GM23338 (cell line): ENCODE data around the gene CAMLG. TPM values are rescaled to one million over a fixed set of nuclear protein-coding genes. Genes with fewer than 3 reads are reported as not detected.

Experiments
- ATAC-seq: fragments of 200-7000 bp; cut with Tn5 transposase; 3 replicates; pipeline ENCODE4 v1.9.1; 2020
- DNase-seq: peaks from one replicate; pipeline ENCODE4 v3.0.0-alpha.2; 2015; ENCODE audit warnings: low spot score
- H2AFZ ChIP-seq: fragments of 200-600 bp; sonication (generic); 2 replicates; pipeline ENCODE4 v1.8.0; 2016; ENCODE audit warnings: antibody characterized with exemption, mild to moderate bottlenecking, moderate library complexity
- H3F3A ChIP-seq: fragments of 200-600 bp; sonication (generic); replicated peaks from 2 replicates; pipeline ENCODE4 v1.8.0; 2017; ENCODE audit warnings: antibody characterized with exemption, mixed run types, low read depth
- H3K27ac ChIP-seq: fragments of 200-600 bp; sonication (generic); 2 replicates; pipeline ENCODE4 v1.6.1; 2016; ENCODE audit warnings: low read depth
- H3K27me3 ChIP-seq: fragments of 200-600 bp; sonication (generic); 2 replicates; pipeline ENCODE4 v1.8.0; 2016; ENCODE audit warnings: mild to moderate bottlenecking, mixed run types, moderate library complexity; ENCODE audit not compliant: insufficient read depth
- H3K36me3 ChIP-seq: fragments of 200-600 bp; sonication (generic); 2 replicates; pipeline ENCODE4 v1.8.0; 2016; ENCODE audit warnings: mild to moderate bottlenecking; ENCODE audit not compliant: insufficient read depth
- H3K4me1 ChIP-seq: fragments of 200-600 bp; sonication (generic); 2 replicates; pipeline ENCODE4 v1.8.0; 2016; ENCODE audit warnings: mild to moderate bottlenecking, moderate library complexity; ENCODE audit not compliant: insufficient read depth
- H3K4me2 ChIP-seq: fragments of 200-600 bp; sonication (generic); 2 replicates; pipeline ENCODE4 v1.7.1; 2017; ENCODE audit warnings: mixed run types
- H3K4me3 ChIP-seq: fragments of 200-600 bp; sonication (generic); 2 replicates; pipeline ENCODE4 v1.6.1; 2016; ENCODE audit warnings: mixed run types
- H3K79me2 ChIP-seq: fragments of 200-600 bp; sonication (generic); replicated peaks from 2 replicates; pipeline ENCODE4 v1.8.0; 2017; ENCODE audit warnings: mild to moderate bottlenecking; ENCODE audit not compliant: insufficient read depth
- H3K9me2 ChIP-seq: fragments of 200-600 bp; sonication (generic); 2 replicates; pipeline ENCODE4 v1.8.0; 2017; ENCODE audit not compliant: insufficient read depth
- H4K20me1 ChIP-seq: fragments of 200-600 bp; sonication (generic); replicated peaks from 2 replicates; pipeline ENCODE4 v1.8.0; 2017; ENCODE audit warnings: mild to moderate bottlenecking; ENCODE audit not compliant: insufficient read depth
- H3K27ac Mint-ChIP-seq: 2 replicates; pipeline ENCODE4 v1.8.0; 2020; ENCODE audit warnings: inconsistent platforms, mild to moderate bottlenecking, moderate library complexity, mixed read lengths
- H3K27me3 Mint-ChIP-seq: 3 replicates; pipeline ENCODE4 v1.8.0; 2022; ENCODE audit warnings: low read depth, mild to moderate bottlenecking, moderate library complexity, mixed read lengths, inconsistent platforms; ENCODE audit not compliant: insufficient read depth, poor library complexity
- H3K36me3 Mint-ChIP-seq: 3 replicates; pipeline ENCODE4 v1.8.0; 2021; ENCODE audit warnings: low read depth, mild to moderate bottlenecking, inconsistent platforms, moderate library complexity, mixed read lengths
- H3K4me1 Mint-ChIP-seq: 3 replicates; pipeline ENCODE4 v1.8.0; 2020; ENCODE audit warnings: mild to moderate bottlenecking, inconsistent platforms, mixed read lengths
- H3K4me3 Mint-ChIP-seq: 3 replicates; pipeline ENCODE4 v1.8.0; 2021; ENCODE audit warnings: moderate library complexity, mild to moderate bottlenecking, inconsistent platforms, mixed read lengths
- H3K9me3 Mint-ChIP-seq: 3 replicates; pipeline ENCODE4 v1.8.0; 2020; ENCODE audit warnings: moderate library complexity, mild to moderate bottlenecking, inconsistent platforms, mixed read lengths
- CREB1 ChIP-seq: fragments of 250-450 bp; sonication (Bioruptor Pico); IDR thresholded peaks from 2 replicates; pipeline ENCODE4 v1.5.0; 2020; ENCODE audit warnings: low read depth, mild to moderate bottlenecking, moderate library complexity
- CTCF ChIP-seq, 2 experiments: fragments of 200-600 bp in 1 of 2; sonication (generic) in 1 of 2; conservative IDR thresholded peaks; 2 replicates each; pipeline versions ENCODE4 v1.5.1 to v1.6.1; 2016 to 2017; ENCODE audit warnings: antibody characterized with exemption in 2 of 2, low read depth in 2 of 2, mild to moderate bottlenecking in 2 of 2, moderate library complexity in 1 of 2
- ETS1 ChIP-seq: IDR thresholded peaks from 2 replicates; pipeline ENCODE4 v1.6.1; 2016; ENCODE audit warnings: antibody characterized with exemption
- EZH2 ChIP-seq: fragments of 200-600 bp; sonication (generic); IDR thresholded peaks from one replicate; pipeline ENCODE4 v1.8.0; 2017; ENCODE audit warnings: antibody characterized with exemption, mild to moderate bottlenecking, low read depth; ENCODE audit not compliant: unreplicated experiment
- EZH2phosphoT487 ChIP-seq: fragments of 200-600 bp; sonication (generic); IDR thresholded peaks from one replicate; pipeline ENCODE4 v1.8.1; 2018; ENCODE audit warnings: antibody characterized with exemption; ENCODE audit not compliant: unreplicated experiment
- JUNB ChIP-seq: IDR thresholded peaks from one replicate; pipeline ENCODE4 v1.6.1; 2016; ENCODE audit warnings: antibody characterized with exemption; ENCODE audit not compliant: unreplicated experiment
- NANOG ChIP-seq: IDR thresholded peaks from 2 replicates; pipeline ENCODE4 v1.6.1; 2016; ENCODE audit warnings: antibody characterized with exemption, borderline replicate concordance
- POLR2AphosphoS5 ChIP-seq: IDR thresholded peaks from 2 replicates; pipeline ENCODE4 v1.6.1; 2016; ENCODE audit warnings: antibody characterized with exemption, low read depth
- REST ChIP-seq: IDR thresholded peaks from one replicate; pipeline ENCODE4 v1.6.1; 2018; ENCODE audit warnings: antibody characterized with exemption; ENCODE audit not compliant: unreplicated experiment
- STAT1 ChIP-seq: IDR thresholded peaks from one replicate; pipeline ENCODE4 v1.6.1; 2016; ENCODE audit warnings: antibody characterized with exemption; ENCODE audit not compliant: unreplicated experiment
- ZNF114 ChIP-seq: fragments of 250-450 bp; sonication (Bioruptor Pico); IDR thresholded peaks from 2 replicates; pipeline ENCODE4 v1.5.0; 2020; ENCODE audit warnings: mild to moderate bottlenecking, moderate library complexity
- ZNF331 ChIP-seq: fragments of 250-450 bp; sonication (Bioruptor Pico); IDR thresholded peaks from 2 replicates; pipeline ENCODE4 v1.5.0; 2020; ENCODE audit warnings: low read depth, mild to moderate bottlenecking, moderate library complexity
- ZNF462 ChIP-seq: fragments of 250-450 bp; sonication (Bioruptor Pico); IDR thresholded peaks from 2 replicates; pipeline ENCODE4 v1.5.0; 2020; ENCODE audit warnings: mild to moderate bottlenecking, moderate library complexity
- polyA plus RNA-seq: library from polyadenylated mRNA; unstranded; fragments of >200 nt; fragmentation: Nextera tagmentation; extraction: Ambion mirVana; gene quantifications from 2 replicates; pipeline ENCODE4 v1.2.1, GENCODE V29; 2016
- total RNA-seq: library from RNA; depleted of rRNA; stranded (reverse); fragments of >200 nt; shearing (Covaris generic); gene quantifications from 2 replicates; pipeline ENCODE4 v1.2.3, GENCODE V29; 2014

CAMLG gene
- total and polyA plus RNA-seq, 2 experiments from 2014 or later, result 34.4 to 75.0 TPM

- Histone ChIP-seq H3K27ac (no peak overlapping the region), H2AFZ (no peak overlapping the region), H3K36me3 (peaks cover 15% of the 10 kb centered on the region; the same call in 1 of the 2 replicates), H3K4me3 (no peak overlapping the region), H3F3A (no peaks in the 10 kb centered on the region), H3K4me1 (no peaks in the 10 kb centered on the region), H3K79me2 (no peaks in the 10 kb centered on the region), H3K4me2 (no peak overlapping the region), H3K9me2 (no peaks in the 10 kb centered on the region), H3K27me3 (no peaks in the 10 kb centered on the region), H4K20me1 (no peaks in the 10 kb centered on the region)
- no peaks in the 10 kb centered on the region for H3K4me1 Mint-ChIP-seq
- no peak for DNase-seq
- H3K9me3 Mint-ChIP-seq, result no peaks in the 10 kb centered on the region
- ATAC-seq, result no peak
- peaks cover 17% of the 10 kb centered on the region; the same call in 2 of the 3 replicates for H3K36me3 Mint-ChIP-seq
- TF ChIP-seq REST, result no peak
- no peak for TF ChIP-seq JUNB
- TF ChIP-seq ZNF462 (CRISPR knock-in tag), result no peak
- TF ChIP-seq STAT1, result no peak
- no peak for TF ChIP-seq EZH2
- no peak for TF ChIP-seq CTCF (conservative IDR thresholded peaks at IDR 0.05; ENCODE audit: low read depth in 2 of 2)
- no peak for TF ChIP-seq CREB1 (CRISPR knock-in tag)
- TF ChIP-seq NANOG, result no peak
- TF ChIP-seq POLR2AphosphoS5, result no peak
- no peak for TF ChIP-seq EZH2phosphoT487
- TF ChIP-seq ZNF331 (CRISPR knock-in tag), result no peak
- no peak for TF ChIP-seq ETS1
- TF ChIP-seq ZNF114, result no peak
- H3K4me3 Mint-ChIP-seq, result no peak overlapping the region
- H3K27me3 Mint-ChIP-seq, result no peaks in the 10 kb centered on the region
- H3K27ac Mint-ChIP-seq, result no peak overlapping the region
These were observed 13.5 kb upstream of the CAMLG start for GRCh38 chr5:134724872-134725271.
